HL-60/S4 (cell line): ENCODE measurements around the gene TMPO.
"Not testable (repeated sequence)": the region's sequence is repeated elsewhere in the genome, so short reads cannot be mapped to it uniquely, and the experiment has no call there.

ENCODE experiments used
- in situ Hi-C: fragments of 300-500 bp; cut with MboI; formaldehyde crosslinking; loops from 2 replicates; pipeline ENCODE4 v1.14.3; 2022; ENCODE audit warnings: low sequenced_read_pairs

TMPO gene

DNA sequence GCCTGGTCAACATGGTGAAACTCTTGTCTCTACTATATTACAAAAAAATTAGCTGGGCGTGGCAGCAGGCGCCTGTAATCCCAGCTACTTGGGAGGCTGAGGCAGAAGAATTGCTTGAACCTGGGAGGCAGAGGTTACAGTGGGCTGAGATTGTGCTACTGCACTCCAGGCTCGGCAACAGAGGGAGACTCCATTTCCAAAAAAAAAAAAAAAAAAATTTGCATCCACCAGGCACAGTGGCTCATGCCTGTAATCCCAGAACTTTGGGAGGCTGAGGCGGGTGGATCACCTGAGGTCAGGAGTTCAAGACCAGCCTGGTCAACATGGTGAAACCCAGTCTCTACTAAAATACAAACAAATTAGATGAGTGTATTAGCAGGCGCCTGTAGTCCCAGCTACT, 3.6 kb upstream of the TMPO start:
- in situ Hi-C loops = not testable (repeated sequence)

DNA sequence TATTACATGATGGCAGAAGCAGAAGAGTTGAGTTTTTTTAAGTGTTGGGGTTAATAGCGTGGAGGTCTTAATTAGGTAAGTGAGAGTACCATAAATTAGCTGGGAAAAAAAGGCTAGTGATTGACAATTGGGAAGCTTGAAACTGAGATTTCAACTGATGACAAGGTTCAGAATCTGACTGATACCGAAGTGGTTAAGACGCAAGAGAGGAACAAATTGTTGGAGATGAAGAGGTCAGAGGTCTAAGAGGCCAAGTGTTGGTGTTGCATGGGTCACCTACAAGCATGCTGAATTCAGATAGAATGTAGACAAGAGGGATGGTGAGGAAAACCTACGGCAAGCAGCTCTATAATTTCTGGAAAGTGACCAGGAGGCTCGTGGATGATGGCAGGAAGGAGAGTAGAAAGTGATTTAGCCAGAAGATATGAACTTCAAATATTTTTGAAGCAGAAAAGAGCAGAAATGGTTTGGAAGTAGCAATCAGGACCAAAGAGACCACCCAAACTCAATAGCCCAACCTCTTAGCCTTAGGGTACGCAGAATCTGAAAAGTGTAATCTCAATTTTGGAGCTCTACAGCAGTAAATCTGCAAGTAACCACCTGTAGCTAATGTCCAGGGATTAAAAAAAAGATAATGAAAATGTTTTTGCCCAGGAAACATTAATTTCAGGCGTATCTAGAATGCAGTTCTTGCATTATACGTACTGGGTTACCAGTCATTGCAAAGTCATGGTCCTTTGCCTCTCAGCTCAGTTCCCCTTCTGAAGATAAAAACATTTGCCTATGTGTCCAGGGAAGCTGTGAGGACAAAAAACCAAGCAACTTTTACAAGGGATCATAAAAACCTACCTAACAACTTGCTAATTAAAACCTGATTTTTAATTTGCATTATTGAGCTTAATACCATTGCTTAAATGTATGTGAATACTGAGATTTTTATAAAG, 1.7 kb upstream of the TMPO start:
- in situ Hi-C loops = no loop called here

- in situ Hi-C loops = no loop called here
Measured at GRCh38 chr12:98514982-98515286, 456 bp upstream of the TMPO start.

GRCh38 chr12:98516111-98516873, 902 bp downstream of the TMPO start:
- in situ Hi-C loops = no loop called here

GRCh38 chr12:98519257-98519907, 4.0 kb downstream of the TMPO start:
- in situ Hi-C loops = no loop called here

DNA sequence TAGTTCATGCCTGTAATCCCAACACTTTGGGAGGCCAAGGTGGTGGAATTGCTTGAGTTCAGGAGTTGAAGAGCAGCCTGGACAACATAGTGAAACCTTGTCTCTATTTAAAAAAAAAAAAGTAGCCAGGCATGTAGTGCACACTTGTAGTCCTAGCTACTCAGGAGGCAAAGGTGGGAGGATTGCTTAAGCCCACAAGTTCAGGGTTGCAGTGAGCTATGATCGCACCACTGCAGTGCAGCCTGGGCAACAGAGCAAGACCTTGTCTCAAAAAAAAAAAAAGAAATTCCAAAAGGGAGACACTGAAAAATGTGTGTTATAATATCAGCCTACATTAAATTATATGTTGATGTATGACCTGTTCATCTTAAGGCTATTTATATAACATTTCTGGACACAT, 14.7 kb downstream of the TMPO start:
- in situ Hi-C loops = no loop called here

DNA sequence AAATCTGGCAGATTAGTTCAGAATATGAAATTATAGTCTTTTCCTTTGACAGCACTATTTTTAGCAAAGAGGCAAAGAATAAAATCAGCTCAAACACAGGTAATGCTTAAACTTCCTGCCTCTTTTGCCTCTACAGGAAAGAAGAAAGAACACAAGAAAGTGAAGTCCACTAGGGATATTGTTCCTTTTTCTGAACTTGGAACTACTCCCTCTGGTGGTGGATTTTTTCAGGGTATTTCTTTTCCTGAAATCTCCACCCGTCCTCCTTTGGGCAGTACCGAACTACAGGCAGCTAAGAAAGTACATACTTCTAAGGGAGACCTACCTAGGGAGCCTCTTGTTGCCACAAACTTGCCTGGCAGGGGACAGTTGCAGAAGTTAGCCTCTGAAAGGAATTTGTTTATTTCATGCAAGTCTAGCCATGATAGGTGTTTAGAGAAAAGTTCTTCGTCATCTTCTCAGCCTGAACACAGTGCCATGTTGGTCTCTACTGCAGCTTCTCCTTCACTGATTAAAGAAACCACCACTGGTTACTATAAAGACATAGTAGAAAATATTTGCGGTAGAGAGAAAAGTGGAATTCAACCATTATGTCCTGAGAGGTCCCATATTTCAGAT, 17.4 kb downstream of the TMPO start:
- in situ Hi-C loops = no loop called here

- in situ Hi-C loops = no loop called here
Measured at GRCh38 chr12:98533723-98534251, 18.4 kb downstream of the TMPO start.

- in situ Hi-C loops = no loop called here
Measured at GRCh38 chr12:98538031-98538430, 22.6 kb downstream of the TMPO start.

GRCh38 chr12:98543701-98544100, 28.3 kb downstream of the TMPO start:
- in situ Hi-C loops = no loop called here

GRCh38 chr12:98544751-98545150, 29.4 kb downstream of the TMPO start:
- in situ Hi-C loops = no loop called here

GRCh38 chr12:98549371-98550110, 34.2 kb downstream of the TMPO start:
- in situ Hi-C loops = loop anchor here (25.0 kb wide), 1 partner anchor 438 kb away; no protein-coding TSS in a partner anchor

- in situ Hi-C loops = loop anchor here (25.0 kb wide), 1 partner anchor 436 kb away; no protein-coding TSS in a partner anchor
Measured at GRCh38 chr12:98551787-98552186, 36.4 kb downstream of the TMPO start.

DNA sequence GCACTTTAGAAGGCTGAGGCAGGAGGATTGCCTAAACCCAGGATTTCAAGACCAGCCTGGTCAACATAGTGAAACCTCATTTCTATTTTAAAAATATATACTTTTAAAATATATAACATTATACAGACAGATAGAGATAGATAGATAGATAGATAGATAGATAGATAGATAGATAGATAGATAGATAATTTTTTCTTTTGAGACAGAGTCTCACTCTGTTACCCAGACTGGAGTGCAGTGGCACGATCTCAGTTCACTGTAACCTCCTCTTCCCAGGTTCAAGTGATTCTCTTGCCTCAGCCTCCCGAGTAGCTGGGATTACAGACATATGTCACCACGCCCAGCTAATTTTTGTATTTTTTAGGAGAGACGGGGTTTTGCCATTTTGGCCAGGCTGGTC, 42.7 kb downstream of the TMPO start:
- in situ Hi-C loops = loop anchor here (25.0 kb wide), 1 partner anchor 429 kb away; no protein-coding TSS in a partner anchor

DNA sequence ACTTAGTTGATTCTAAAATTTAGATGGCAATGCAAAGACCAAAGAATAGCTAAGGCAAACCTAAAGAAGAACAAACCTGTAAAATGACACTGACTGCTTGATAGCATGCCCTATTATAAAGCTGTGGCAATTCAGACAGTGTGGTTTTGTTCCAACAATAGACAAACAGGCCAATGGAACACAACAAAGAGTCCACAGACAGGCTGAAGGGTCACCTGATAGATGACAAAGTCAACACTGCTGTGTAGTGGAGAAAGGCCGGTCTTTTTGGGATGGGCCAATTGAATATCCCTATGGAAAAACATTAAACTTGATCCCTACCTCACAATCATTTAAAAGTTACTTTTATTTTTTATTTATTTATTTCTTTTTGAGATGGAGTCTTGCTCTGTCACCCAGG, 44.3 kb downstream of the TMPO start:
- in situ Hi-C loops = loop anchor here (10.0 to 25.0 kb wide), 2 partner anchors 95 to 428 kb away; no protein-coding TSS in a partner anchor

GRCh38 chr12:98561846-98562245, 46.5 kb downstream of the TMPO start:
- in situ Hi-C loops = loop anchor here (10.0 to 25.0 kb wide), 2 partner anchors 93 to 425 kb away; no protein-coding TSS in a partner anchor

GRCh38 chr12:98572010-98572409, 56.6 kb downstream of the TMPO start:
- in situ Hi-C loops = loop anchor here (25.0 kb wide), 1 partner anchor 415 kb away; no protein-coding TSS in a partner anchor

- in situ Hi-C loops = loop anchor here (25.0 kb wide), 1 partner anchor 413 kb away; no protein-coding TSS in a partner anchor
Measured at GRCh38 chr12:98574110-98574509, 58.7 kb downstream of the TMPO start.

- in situ Hi-C loops = no loop called here
Measured at GRCh38 chr12:98575013-98575412, 59.6 kb downstream of the TMPO start.

GRCh38 chr12:98576795-98577194, 61.4 kb downstream of the TMPO start:
- in situ Hi-C loops = not testable (repeated sequence)
